HG02973 (cell line): ENCODE measurements around the gene TYMP.

Source experiments
- ATAC-seq: cut with Tn5 transposase; IDR thresholded peaks from one replicate; pipeline ENCODE4 v1.9.1; 2021; ENCODE audit warnings: moderate library complexity; ENCODE audit not compliant: unreplicated experiment

Gene TYMP, protein sequence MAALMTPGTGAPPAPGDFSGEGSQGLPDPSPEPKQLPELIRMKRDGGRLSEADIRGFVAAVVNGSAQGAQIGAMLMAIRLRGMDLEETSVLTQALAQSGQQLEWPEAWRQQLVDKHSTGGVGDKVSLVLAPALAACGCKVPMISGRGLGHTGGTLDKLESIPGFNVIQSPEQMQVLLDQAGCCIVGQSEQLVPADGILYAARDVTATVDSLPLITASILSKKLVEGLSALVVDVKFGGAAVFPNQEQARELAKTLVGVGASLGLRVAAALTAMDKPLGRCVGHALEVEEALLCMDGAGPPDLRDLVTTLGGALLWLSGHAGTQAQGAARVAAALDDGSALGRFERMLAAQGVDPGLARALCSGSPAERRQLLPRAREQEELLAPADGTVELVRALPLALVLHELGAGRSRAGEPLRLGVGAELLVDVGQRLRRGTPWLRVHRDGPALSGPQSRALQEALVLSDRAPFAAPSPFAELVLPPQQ

DNA sequence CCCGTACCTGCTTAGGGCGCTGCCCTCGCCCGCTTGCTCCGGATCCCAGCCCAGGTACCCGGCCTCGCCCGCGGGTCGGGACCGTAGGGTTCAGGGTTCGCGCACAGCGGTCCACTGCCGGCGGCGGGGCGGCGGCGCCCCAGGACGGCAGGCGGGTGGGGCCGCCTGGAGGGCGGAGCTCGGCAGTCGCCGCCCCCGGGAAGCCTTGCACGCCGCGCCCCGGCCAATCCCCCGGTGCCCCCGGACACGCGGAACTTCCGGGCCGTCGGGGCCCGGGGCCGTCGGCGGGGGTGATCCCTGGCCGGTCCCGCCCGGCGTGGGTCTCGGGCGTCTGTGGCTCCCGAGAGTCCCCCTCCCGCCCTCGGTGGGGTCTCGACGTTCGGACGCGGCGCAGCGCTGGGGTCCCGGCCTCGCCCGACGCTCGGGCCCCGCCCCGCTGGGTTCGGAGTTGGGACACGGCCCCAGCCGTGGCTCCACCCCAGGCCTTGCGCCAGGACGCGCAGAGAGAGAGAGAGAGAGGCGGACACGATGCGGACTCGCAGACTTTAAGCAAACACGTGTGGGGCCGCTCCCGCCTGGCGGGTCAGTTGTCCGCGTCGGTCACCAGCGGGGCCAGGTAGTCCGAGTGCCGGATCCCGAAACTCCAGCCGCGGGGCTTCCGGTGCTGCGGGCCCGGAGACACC, at the start of gene TYMP:
Gene TYMP, minus strand, starts transcription at position 116 of the 683 bp plus-strand sequence. CDS start 303 bp downstream, outside the sequence.
- no peak for ATAC-seq

DNA sequence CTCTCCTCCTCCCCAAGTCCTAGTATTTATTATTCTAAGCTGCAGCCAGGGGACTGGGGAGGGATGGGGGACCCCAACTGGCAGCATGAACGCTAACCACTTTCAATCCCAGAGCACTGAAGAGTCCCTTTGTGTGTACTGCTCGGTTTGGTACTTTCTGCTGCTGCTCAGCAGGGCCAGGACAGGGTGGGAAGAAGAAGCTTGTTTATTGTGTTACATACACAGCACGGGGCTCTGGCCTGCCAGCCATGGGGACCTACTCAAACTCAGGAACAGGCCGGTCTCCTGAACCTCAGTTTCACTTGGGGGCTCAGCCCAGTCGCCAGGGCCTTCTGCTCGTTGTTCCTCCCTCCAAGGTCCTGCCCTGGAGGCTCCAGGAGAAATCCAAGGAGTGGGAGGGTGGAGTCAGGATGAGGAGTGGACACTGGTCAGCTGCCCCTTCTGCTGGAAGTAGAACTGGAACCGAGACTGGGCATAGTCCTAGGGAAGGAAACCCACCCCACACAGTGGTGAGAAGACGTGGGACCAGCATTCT, 49.0 kb upstream of the TYMP start:
- no peak for ATAC-seq

DNA sequence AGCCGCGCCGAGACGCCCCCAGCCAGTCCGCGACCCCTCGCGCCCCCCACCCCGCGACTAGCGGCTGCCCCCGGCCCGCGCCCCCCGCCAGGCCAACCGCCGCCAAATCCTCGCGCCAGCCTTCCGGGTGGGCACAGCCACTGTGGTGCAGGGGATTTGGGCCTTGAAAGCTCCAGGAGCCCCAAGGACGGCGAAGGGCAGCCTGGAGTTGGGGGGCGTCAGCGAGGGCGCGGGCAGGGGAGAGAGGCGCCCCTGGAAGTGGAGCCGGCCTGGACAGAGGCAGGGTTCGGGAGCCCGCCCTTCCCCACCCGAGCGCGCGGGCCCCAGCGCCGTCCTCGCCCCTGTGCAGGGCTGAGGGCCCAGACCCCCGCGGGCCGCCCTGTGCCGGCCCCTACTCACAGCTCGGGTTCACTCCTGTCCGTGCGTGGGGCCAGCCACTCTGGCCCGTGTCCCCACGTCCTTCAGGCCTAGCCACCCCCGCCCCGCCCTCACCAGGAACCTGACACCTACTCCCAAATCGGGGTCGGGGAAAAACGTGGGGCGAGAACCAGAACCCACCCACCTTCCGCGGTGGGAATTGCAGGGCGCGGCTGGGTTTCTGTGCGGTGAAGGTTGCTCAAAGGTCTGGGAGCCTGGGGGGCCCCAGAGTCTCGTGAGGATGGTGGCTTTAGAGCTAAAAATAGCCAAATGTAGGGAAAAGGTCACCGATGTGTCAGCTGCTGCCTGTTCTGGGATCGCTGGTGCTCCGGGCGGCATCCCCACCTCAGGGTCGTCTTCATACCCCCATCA, 48.4 kb upstream of the TYMP start, which contains the start of gene CPT1B:
Gene CPT1B, minus strand, starts transcription at position 441 of the 789 bp plus-strand sequence. CDS start 512 bp downstream, outside the sequence.
- ATAC-seq = no peak

DNA sequence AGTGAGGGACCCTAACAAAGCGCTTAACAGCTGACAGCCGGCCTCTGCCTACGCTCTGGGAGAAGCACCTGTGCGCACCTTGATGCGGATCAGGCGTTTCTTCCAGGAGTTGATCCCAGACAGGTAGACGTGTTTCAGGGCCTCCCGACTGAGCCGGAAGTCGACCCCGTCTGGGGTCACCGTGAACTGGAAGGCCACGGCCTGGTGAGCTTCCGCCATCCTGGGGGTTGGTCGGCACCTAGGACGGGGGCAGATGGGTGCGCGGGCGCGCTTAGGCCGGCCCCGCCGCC, 47.8 kb upstream of the TYMP start:
- ATAC-seq = no peak

DNA sequence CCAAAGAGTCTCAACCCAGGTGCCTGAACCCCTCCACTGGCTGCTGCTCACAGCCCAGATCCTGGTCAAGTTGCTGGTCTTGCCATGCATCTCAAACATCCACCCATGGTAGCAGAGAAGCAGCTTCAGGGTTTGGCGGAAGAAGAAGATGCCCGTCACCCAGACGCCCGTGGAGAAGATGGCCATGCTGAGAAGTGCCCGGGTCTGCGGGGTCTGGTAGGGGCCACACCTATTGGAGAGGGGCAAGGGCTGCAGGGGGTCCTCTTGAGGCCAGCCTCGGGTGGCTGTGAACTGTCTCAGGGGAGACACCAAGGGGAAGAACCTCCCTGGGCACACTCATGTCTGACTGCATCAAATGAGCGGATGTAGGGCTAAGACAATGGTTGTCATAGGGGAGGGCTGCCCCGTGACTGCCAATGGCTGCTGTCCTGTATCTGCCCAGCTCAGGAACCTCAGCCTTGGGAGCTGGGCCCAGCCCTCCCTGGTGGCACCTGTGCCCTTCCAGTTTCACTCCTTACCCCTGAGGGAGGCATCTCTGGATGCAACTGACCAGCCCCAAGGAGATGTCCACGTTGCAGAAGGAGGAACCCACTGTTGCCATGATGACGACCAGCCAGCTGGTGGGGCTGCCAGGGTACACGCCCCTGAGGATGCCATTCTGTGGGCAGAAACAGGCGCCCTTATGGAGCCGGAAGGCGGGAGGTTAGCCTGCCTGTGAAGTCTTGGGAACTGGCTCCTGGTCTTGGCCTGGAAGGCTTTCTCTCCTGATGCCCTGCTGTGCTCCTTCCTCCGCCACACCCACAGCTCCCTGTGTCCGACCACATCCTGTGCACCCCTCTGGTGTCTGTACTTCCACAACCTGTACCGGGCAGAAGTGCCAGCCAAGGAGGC, 47.2 kb upstream of the TYMP start:
- no peak for ATAC-seq

DNA sequence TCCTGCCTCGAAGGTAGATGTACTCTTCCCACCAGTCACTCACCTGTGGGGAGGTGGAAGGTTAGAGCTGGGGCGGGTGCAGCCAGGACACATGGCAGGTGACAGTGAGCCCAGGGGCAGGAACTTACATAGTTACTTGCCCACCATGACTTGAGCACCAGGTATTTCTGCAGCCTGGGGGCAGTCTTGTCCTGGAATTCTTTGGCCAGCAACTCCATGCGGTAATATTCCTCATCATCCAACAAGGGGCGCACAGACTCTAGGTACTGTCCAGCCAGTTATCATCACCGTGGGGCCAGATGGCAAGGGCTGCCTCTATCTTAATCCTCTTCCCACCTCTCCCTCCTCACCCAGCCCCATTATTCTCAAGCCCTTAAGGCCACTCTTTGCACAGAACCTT, 46.3 kb upstream of the TYMP start:
- no peak for ATAC-seq

DNA sequence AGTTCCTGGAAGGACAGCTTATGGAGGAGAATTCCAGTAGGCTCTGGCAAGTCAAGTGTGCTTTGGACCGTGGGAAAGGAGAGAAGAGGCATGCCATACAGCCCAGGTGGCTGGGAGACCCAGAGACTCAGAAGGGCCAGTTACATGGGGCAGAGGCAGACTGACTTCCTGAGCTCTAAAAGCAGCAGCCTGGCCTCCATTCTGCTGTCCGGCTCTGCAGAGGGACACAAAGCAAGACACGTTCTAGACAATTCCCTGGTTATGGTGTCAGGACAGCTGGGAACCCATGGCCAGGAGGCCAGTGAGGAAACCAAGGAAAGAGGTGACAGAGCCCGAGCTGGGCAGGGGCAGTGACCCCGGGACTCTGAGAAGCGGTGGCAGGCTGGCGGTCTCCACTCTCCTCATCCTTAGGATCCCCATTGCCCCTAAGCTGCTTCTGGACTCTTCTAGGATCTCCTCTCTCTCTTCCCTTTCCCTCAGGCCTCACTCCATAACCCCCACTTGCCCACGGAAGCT, 45.7 kb upstream of the TYMP start:
- no peak for ATAC-seq

DNA sequence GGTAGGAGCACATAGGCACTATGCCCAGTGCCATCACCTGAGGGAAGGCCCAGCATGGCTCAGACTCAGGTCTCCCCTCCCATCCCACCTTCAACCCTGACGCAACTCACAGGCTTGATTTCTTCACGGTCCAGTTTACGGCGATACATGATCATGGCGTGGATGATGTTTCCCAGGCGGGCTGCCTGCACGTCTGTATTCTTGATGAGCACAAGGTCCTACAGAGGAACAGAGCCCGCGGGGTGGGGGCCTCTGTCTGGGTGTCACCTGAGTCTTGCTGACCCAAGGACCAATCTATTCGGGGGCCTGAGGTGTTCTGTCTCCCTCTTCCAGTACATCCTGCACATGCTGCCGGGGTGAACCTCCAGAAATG, 44.6 kb upstream of the TYMP start:
- no peak for ATAC-seq

DNA sequence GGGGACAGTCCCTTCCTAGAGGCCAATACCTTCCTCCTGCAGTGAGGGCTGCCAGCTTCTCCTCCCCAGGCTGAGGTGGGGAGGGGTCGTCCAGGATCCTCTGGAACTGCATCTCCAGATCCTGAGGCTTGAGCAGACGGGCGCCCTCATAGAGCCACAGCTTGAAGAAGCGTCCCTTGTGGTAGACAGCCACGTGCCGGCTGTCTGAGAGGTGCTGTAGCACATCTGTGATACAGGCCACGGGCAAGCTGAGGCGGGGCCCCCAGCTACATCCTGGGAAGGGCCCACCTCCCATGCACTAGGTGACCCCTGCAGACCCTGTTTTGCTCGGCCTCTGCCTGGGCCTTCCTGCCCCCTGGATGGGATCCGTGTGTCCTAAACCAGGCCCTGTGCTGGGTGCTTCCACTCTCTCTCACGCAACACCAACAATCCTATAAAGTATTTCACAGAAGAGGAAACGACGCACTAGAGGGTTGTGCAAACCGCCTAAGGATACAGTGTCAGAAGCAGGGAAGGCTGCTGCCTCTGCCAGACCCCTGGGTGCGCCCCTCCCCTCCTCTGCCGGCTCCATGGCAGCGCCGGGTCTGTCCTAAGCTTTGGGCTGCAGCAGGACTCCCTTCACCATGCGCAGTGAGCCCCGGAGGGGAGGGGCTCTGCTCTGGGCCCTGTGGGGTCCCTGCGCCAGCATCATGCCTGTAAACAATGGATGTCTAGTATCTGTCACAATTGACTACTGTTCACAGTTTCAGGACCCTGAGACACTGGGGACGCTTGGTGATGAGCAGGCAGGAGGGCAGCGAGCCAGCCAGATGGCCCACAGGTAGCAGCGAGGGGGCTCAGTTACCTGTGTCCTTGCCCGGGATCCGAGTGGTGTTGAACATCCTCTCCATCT, 43.9 kb upstream of the TYMP start:
- ATAC-seq = no peak

DNA sequence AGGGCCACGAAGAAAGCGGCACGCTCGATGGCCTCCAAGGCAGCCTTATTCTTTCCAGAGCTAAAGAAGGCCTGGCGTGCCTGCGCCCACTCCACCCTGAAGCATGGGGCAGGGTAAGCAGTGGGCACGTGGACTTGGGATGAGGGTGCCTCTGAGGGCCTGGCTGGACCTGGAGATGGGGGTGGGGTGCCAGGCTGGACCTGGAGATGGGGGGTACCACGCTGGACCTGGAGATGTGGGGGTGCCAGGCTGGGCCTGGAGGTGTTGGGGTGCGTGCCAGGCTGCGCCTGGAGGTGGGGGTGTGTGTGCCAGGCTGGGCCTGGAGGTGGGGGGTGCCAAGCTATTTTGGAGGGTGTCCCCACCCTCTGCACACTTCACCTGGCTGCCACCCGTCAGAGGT, 43.2 kb upstream of the TYMP start:
- no peak for ATAC-seq

DNA sequence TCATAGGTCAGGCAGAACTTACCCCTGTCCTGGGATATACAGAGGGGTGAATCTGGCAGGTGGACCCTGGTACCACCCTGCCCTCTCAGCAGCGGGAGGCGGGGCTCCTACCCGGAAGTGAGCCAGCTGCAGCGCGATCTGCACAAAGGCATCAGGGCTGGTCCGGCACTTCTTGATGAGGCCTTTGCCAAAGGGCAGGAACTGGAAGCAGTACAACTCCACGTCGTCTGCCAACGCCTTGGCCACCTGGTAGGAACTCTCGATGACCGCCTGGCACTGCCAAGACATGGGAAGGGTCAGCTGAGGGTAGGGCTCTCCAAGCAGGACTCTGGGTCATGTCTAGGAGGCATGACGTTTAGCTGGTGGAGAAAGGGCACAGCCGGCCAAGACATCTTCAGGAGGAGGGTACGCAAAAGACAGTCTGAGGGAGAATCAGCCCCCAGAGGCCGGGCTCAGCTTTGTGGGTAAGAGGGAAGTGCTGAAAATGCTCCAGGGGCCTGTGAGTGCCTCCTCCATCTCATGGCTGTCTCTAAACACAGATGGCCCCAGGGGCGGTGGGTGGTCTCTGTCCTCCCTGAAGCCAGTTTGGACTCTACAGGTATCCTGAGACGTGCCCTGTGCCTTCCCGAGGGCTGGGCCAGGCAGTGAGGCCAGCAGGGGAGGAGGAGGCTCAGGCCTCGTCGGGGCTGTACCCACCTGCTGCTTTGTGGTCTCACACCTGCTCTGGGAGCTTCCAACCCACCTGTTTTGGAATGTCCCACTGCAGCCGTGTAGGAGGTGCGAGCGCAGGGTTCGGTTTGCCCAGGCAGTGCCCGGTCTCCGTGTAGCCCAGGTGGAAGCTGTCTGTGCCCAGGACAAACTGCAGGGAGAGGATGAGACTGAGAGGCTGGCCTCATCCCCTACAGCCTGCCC, 41.7 kb upstream of the TYMP start:
- no peak for ATAC-seq

DNA sequence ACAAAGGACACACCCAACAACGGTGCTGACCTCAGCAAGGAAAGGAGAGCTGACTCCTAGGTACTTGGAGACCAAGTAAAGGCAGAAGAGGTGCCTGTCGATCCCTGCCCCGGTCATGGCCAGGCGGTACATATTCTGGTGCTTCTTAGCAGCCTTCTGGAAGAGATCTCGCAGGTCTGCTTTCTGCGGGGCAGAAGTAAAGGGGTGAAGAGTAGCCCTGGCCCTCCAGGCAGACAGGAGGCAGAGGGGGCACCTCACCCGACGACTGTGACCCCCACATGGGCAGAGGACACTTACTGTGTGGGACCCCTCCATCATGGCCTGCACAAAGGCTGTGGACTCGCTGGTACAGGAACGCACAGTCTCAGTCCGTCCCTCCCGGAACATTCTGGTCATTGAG, 41.0 kb upstream of the TYMP start:
- no peak for ATAC-seq

DNA sequence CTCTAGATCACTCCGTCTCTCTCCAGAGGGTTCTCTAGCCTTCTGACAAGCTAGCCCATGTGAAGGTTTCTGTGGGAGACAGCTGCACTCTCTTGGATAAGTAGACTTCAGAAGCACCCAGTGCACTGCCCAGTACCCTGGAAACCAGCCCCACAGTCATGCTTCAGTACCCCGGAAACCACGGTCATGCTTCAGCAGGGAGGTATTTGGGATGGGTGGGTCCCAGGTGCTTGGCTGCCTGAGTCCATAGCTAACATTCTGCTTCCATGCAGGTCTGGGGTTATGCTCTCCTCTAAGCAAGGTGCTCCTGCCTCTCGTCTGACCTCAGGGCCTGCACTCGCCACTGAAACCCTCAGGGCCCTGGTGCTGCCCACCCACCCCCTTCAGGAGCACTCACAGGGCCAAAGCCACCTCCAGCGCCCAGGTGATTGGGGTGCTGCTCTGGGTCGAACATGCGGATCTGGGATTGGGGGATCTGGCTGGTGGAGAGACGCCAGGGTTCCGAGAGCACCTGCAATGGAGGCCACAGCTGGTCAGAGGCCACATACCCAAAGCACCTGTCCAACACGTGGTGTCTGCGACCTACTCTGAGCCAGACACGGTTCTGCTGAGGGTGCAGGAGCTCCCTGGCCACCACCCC, 40.2 kb upstream of the TYMP start:
- ATAC-seq = no peak

DNA sequence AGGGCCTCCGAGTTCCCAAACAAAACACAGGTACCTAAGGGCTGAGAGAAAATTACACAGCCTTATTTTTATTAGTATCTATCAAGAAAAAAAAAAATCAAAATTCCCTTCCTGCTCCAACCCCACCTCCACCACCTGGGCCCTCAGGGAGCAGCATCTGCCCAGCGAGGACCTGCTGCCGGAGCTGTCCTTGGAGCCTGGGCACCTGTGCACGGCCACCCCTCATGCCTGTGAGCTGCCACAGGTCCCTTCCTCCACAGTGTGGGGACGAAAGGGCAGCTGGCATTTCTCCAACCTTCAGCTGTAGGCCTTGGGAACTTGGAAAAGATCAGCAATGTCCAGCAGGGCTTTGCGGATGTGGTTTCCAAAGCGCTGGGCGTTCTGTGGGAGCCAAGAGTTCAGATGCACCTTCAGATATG, 39.2 kb upstream of the TYMP start:
- ATAC-seq = no peak

DNA sequence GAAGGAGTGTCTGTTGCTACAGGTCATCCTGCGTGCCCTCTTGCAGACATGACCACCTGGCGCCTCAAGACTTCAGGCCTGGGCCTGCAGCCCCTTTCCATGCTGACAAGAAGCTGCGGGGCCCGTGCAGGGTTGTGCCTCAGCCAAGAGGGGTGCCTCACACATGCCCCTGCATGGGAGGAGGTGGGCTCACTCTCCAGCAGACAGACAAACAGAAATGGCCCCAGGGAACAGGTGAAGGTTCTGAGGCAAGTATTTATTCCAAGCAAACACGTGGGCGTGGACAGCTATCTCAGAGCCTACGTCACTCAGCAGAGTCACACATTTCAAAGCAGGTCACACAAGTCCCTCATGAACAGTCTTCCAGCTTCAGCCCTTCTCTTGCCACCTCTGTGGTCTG, 38.8 kb upstream of the TYMP start:
- ATAC-seq = no peak

DNA sequence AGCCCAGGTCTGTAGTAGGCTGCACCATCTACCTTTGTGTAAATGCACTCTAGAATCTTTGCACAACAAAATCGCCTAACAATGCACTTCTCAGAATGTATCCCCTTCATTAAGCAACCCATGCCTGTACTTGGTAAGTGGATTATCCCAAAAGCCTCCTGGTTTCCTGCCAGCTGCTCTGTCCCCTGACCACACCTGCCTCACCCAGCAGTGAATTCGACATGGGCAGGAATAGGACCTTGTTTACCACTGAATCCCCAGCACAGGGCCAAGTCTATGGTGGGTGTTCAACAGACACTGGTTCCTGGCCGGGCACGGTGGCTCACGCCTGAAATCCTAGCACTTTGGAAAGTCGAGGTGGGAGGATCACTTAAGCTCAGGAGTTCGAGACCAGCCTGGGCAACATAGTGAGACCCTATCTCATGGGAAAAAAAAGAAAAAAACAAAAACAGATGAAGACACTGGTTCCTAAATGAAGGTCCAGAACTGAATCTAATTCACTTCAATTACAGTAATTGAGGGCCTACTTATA, 38.0 kb upstream of the TYMP start:
- no peak for ATAC-seq

DNA sequence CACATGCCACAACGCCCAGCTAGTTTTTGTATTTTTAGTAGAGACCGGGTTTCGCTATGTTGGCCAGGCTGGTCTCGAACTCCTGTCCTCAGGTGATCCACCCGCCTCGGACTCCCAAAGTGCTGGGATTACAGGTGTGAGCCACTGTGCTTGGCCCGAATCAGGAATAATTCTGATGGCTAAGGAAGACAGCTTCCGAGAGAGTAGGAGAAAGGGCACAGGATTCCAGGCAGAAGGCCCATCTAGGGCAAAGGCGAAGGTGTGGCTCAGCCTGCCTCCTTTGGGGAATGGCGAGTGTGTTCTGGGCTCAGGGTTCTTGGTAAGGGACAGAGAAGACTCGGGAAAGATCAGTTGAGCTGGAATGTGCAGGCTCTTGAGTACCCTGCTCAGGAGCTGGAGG, 34.5 kb upstream of the TYMP start:
- ATAC-seq = no peak
